Chondrocyte (in vitro differentiated cells): ENCODE measurements around the gene CAMK2D. TPM values are rescaled to one million over a fixed set of nuclear protein-coding genes. Genes with fewer than 3 reads are reported as not detected.

Source experiments
- DNase-seq: peaks from one replicate; pipeline ENCODE4 v3.0.0; 2021; ENCODE audit warnings: mixed read lengths, low spot score
- H3K27ac Mint-ChIP-seq: one replicate; pipeline ENCODE4 v1.8.0; 2021; ENCODE audit warnings: mild to moderate bottlenecking, moderate library complexity, mixed read lengths; ENCODE audit not compliant: unreplicated experiment
- H3K27me3 Mint-ChIP-seq: 2 replicates; pipeline ENCODE4 v1.8.0; 2021; ENCODE audit warnings: low read depth, mixed read lengths
- H3K36me3 Mint-ChIP-seq: 2 replicates; pipeline ENCODE4 v1.8.0; 2021; ENCODE audit warnings: low read depth, mixed read lengths
- H3K4me1 Mint-ChIP-seq: 2 replicates; pipeline ENCODE4 v1.8.0; 2021; ENCODE audit warnings: low read depth, mild to moderate bottlenecking, mixed read lengths
- H3K4me3 Mint-ChIP-seq: one replicate; pipeline ENCODE4 v1.8.0; 2021; ENCODE audit warnings: mild to moderate bottlenecking, moderate library complexity, mixed read lengths; ENCODE audit not compliant: unreplicated experiment
- H3K9me3 Mint-ChIP-seq: 2 replicates; pipeline ENCODE4 v1.8.0; 2021; ENCODE audit warnings: low read depth, mixed read lengths
- CTCF ChIP-seq: fragments of 200-600 bp; sonication (generic); IDR thresholded peaks from 2 replicates; pipeline ENCODE4 v1.5.0; 2021; ENCODE audit warnings: antibody characterized with exemption, mild to moderate bottlenecking, moderate library complexity
- total RNA-seq: library from RNA; stranded (reverse); gene quantifications from 3 replicates; pipeline ENCODE4 v1.2.1, GENCODE V29; 2021

CAMK2D gene
- total RNA-seq, 1 donor from 2014 or later, result 73.7 TPM

GRCh38 chr4:113440371-113440770 is 321.2 kb downstream of the CAMK2D start:
- no peak overlapping the region for H3K4me3 Mint-ChIP-seq
- H3K4me1 Mint-ChIP-seq, result peaks cover 50% of the 10 kb centered on the region
- TF ChIP-seq CTCF, result no peak
- no peak for DNase-seq
- H3K27ac Mint-ChIP-seq, result no peak overlapping the region
- no peaks in the 10 kb centered on the region for H3K9me3 Mint-ChIP-seq
- H3K27me3 Mint-ChIP-seq, result no peaks in the 10 kb centered on the region
- H3K36me3 Mint-ChIP-seq, result no peaks in the 10 kb centered on the region

- Mint-ChIP-seq H3K4me3 (no peak overlapping the region), H3K4me1 (peaks cover 47% of the 10 kb centered on the region), H3K27ac (no peak overlapping the region), H3K27me3 (no peaks in the 10 kb centered on the region), H3K36me3 (no peaks in the 10 kb centered on the region), H3K9me3 (peaks cover 3% of the 10 kb centered on the region)
- TF ChIP-seq CTCF, result no peak
- DNase-seq, result no peak
These were observed 322.9 kb downstream of the CAMK2D start for GRCh38 chr4:113438596-113438995.

GRCh38 chr4:113437129-113437528 is 324.4 kb downstream of the CAMK2D start:
- no peak for TF ChIP-seq CTCF
- Mint-ChIP-seq H3K9me3 (peaks cover 8% of the 10 kb centered on the region), H3K27ac (peak overlapping the region; percentile 72)

GRCh38 chr4:113436360-113436759 is 325.2 kb downstream of the CAMK2D start:
- no peak overlapping the region for H3K4me3 Mint-ChIP-seq
- no peak for DNase-seq

More at GRCh38 chr4:113437129-113437528, 324.4 kb downstream of the CAMK2D start:
- H3K4me3 Mint-ChIP-seq, result no peak overlapping the region
- no peaks in the 10 kb centered on the region for H3K27me3 Mint-ChIP-seq
- no peak for DNase-seq
- H3K36me3 Mint-ChIP-seq, result peaks cover 4% of the 10 kb centered on the region
- H3K4me1 Mint-ChIP-seq, result peaks cover 50% of the 10 kb centered on the region

GRCh38 chr4:113435893-113436292 is 325.6 kb downstream of the CAMK2D start:
- DNase-seq, result no peak
- H3K27ac Mint-ChIP-seq, result peak overlapping the region; percentile 72

More at GRCh38 chr4:113436360-113436759, 325.2 kb downstream of the CAMK2D start:
- H3K36me3 Mint-ChIP-seq, result peaks cover 6% of the 10 kb centered on the region
- H3K27ac Mint-ChIP-seq, result peak overlapping the region; percentile 72
- peaks cover 47% of the 10 kb centered on the region for H3K4me1 Mint-ChIP-seq
- no peaks in the 10 kb centered on the region for H3K27me3 Mint-ChIP-seq
- peaks cover 16% of the 10 kb centered on the region for H3K9me3 Mint-ChIP-seq
- TF ChIP-seq CTCF, result no peak

More at GRCh38 chr4:113435893-113436292, 325.6 kb downstream of the CAMK2D start:
- Mint-ChIP-seq H3K4me3 (no peak overlapping the region), H3K9me3 (peaks cover 16% of the 10 kb centered on the region), H3K4me1 (peaks cover 47% of the 10 kb centered on the region), H3K27me3 (no peaks in the 10 kb centered on the region), H3K36me3 (peaks cover 6% of the 10 kb centered on the region)
- no peak for TF ChIP-seq CTCF
